ENCODE data around the gene OR6J1.

Gene OR6J1

GRCh38 chr14:22587247-22587646 is 56.9 kb downstream of the OR6J1 start:
- TF ChIP-seq CTCF (IDR thresholded peaks at IDR 0.05; ENCODE audit: control insufficient read depth, insufficient read depth, low read depth, low read length, missing control alignments) = no peak
- no peak for DNase-seq (ENCODE audit: low read depth)
- H3K4me3 ChIP-seq (ENCODE audit: control insufficient read depth, low read depth, low read length) = no peak overlapping the region

GRCh38 chr14:22583994-22584393 is 60.2 kb downstream of the OR6J1 start:
- no peak for DNase-seq (ENCODE audit: low read depth)
- no peak overlapping the region for H3K4me3 ChIP-seq (ENCODE audit: control insufficient read depth, low read depth, low read length)
- TF ChIP-seq CTCF (IDR thresholded peaks at IDR 0.05; ENCODE audit: control insufficient read depth, insufficient read depth, low read depth, low read length, missing control alignments) = no peak

Measured in AG09309 (cell line).